Right lobe of liver (tissue), 6 donors: ENCODE results near the gene PRDM16. TPM values are rescaled to one million over a fixed set of nuclear protein-coding genes. Genes with fewer than 3 reads are reported as not detected.
A peak's percentile ranks its signal among the peaks of the same experiment; 100 is the strongest.

Experiments used
- ATAC-seq, 4 donors: fragments of 200-7000 bp; cut with Tn5 transposase; one replicate each; pipeline ENCODE4 v1.9.1; 2020; ENCODE audit warnings: mild to moderate bottlenecking in 4 of 4, moderate library complexity in 4 of 4
- DNase-seq, 3 donors: peaks; one replicate each; pipeline ENCODE4 v3.0.0-alpha.2; 2020
- H3K27ac ChIP-seq, 3 donors: fragments of 200-600 bp; one replicate each; pipeline ENCODE4 v1.8.0; 2022
- H3K27me3 ChIP-seq, 2 donors: fragments of 200-600 bp; one replicate each; pipeline ENCODE4 v1.8.0; 2022
- H3K36me3 ChIP-seq, 4 donors: fragments of 200-600 bp; sonication (generic) in 1 of 4; one replicate each; pipeline versions ENCODE4 v1.5.1 to v1.8.0; 2017 to 2022; ENCODE audit warnings: control low read depth in 1 of 4
- H3K4me1 ChIP-seq, 4 donors: fragments of 200-600 bp; sonication (generic) in 1 of 4; one replicate each; pipeline versions ENCODE4 v1.5.1 to v1.8.0; 2017 to 2022; ENCODE audit warnings: control low read depth in 1 of 4
- H3K4me3 ChIP-seq, 3 donors: fragments of 200-600 bp; one replicate each; pipeline ENCODE4 v1.8.0; 2022
- H3K9me3 ChIP-seq, 4 donors: fragments of 200-600 bp; sonication (generic) in 1 of 4; one replicate each; pipeline versions ENCODE4 v1.5.1 to v1.8.0; 2017 to 2022; ENCODE audit warnings: control low read depth in 1 of 4
- CTCF ChIP-seq, 4 donors: fragments of 200-600 bp in 3 of 4; fragments of 450-650 bp in 1 of 4; IDR thresholded peaks; one replicate each; pipeline versions ENCODE4 v1.5.1 to v1.8.0; 2016 to 2022; ENCODE audit warnings: antibody characterized with exemption in 4 of 4, mild to moderate bottlenecking in 2 of 4
- POLR2A ChIP-seq: fragments of 450-650 bp; IDR thresholded peaks from one replicate; pipeline ENCODE4 v1.6.1; 2017; ENCODE audit warnings: antibody characterized with exemption, mild to moderate bottlenecking
- WGBS: methylation state at CpG from one replicate; pipeline ENCODE4 v1.1.6; 2018; ENCODE audit warnings: low coverage, low lambda C conversion rate; ENCODE audit not compliant: insufficient coverage; ENCODE audit errors: missing lambda C conversion rate; 5-methylcytosine and 5-hydroxymethylcytosine counted together
- intact Hi-C, 2 donors: fragments of 100-400 bp; cut with DNase I; formaldehyde crosslinking; loops; one replicate each; pipeline versions ENCODE4 v1.11.2 to v1.14.1; 2022
- total RNA-seq, 6 experiments: library from RNA; depleted of rRNA in 2 of 6; stranded (reverse); fragments of >200 nt in 2 of 6; fragmentation: NEBNext Ultra II Directional in 3 of 6; extraction: Animal tissue kit (Norgen Biotek cat#: 25700) in 3 of 6; gene quantifications; one replicate each; pipeline versions ENCODE4 v1.1.0 to v1.2.4, GENCODE V29; 2016 to 2023
- donor health status: DM: no; HTN: yes; CAD: no.
- donor health status: DM: no; HTN: no; CAD: no.
- donor health status: DM: no; HTN: no; CAD: no.
- donor health status: DM: no; HTN: yes; CAD: no.
- donor health status: DM: no; HTN: yes; CAD: no.

The PRDM16 gene
- total RNA-seq, 6 experiments from 2014 or later, result 0.06 to 0.75 (median 0.28) TPM

DNA sequence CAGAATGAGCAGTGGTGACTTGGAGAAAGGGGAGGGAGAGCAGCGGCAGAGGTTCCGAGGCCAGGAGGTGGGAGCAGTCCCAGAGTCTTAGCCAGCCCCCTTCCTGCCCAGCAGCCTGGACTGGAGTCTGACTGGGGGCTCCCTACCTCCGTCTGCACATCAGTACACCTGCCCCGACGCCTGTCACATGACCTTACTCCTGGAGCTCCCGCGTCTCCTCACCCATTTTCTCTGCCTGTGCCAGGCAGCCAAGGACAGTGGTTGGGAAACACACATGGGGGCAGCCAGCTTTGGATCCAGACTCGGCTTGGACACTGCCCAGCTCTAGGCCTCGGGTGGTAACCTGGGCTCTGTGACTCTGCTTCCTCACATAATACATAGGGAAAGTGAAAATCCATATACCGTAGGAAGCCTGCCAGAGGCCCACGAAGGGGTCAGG lies 30.9 kb upstream of the PRDM16 start:
- ATAC-seq (no peak), DNase-seq (peak in 2 of 3 donors; percentile 46 to 49)
- Histone ChIP-seq H3K4me1 (no peaks in the 10 kb centered on the region), H3K9me3 (no peaks in the 10 kb centered on the region), H3K4me3 (no peak overlapping the region), H3K36me3 (no peaks in the 10 kb centered on the region), H3K27ac (no peak overlapping the region), H3K27me3 (no peaks in the 10 kb centered on the region)
- TF ChIP-seq POLR2A (no peak), CTCF (IDR thresholded peaks at IDR 0.05) (no peak)
- intact Hi-C loops, result no loop called here
- 100% methylated on average over 1 of the region's 11 CpGs for WGBS

DNA sequence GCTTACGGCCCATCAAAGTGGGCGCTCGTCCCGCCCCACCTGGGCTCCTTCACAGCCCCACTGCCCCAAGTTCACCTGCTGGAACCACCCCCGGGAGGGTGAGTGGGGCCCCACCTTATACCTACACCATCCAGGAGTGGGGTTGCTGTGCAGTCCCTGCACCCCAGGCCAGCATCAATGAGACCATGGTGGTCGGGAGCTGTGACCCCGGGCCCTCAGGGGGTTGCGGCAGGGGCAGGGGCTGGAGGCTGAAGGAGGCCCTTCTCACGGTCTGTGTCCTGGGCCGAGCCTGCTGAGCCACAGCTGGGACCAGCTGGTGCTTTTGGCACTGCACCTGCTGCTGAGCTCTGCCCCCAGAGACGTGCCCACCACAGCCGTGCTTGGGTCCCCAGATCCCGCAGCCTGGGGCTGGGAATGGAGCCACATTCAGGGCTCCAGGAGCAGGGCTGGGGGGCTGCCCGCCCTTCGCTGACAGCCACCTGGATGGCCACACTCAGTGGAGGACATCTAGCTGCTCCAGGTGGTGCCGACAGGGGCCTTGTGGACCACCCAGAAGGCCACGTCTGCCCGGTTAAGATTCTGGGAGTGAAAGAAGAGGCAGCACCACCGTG lies 30.3 kb upstream of the PRDM16 start:
- no peaks in the 10 kb centered on the region for H3K27me3 ChIP-seq
- no peaks in the 10 kb centered on the region for H3K36me3 ChIP-seq
- H3K4me1 ChIP-seq, result no peaks in the 10 kb centered on the region
- peak in 1 of 3 donors; percentile 42 for DNase-seq
- ATAC-seq, result no peak
- no peak for TF ChIP-seq CTCF (IDR thresholded peaks at IDR 0.05)
- TF ChIP-seq POLR2A, result no peak
- intact Hi-C loops, result no loop called here
- no peaks in the 10 kb centered on the region for H3K9me3 ChIP-seq
- no peak overlapping the region for H3K27ac ChIP-seq
- WGBS, result 80% methylated on average over 5 of the region's 19 CpGs
- no peak overlapping the region for H3K4me3 ChIP-seq

DNA sequence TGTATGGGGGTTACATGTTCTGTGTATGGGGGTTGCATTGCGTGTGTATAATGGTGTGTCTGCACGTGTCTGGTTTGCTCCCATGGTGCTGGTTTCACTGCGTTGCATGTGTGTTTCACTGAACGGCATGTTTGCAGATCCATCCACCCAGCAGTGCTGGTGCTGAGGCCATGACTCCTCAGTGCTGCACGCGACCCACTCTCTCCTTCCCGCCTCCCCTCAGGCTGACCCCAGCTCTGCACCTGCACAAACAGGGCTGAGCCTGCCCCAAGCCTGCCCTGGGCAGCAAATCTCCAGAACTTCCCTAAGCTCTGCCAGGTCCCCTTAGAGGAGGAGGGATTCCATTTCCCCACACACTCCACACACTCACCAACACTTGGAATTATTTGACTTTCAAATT lies 29.0 kb upstream of the PRDM16 start:
- Histone ChIP-seq H3K9me3 (no peaks in the 10 kb centered on the region), H3K27ac (no peak overlapping the region), H3K4me1 (no peaks in the 10 kb centered on the region), H3K36me3 (no peaks in the 10 kb centered on the region), H3K4me3 (no peak overlapping the region), H3K27me3 (no peaks in the 10 kb centered on the region)
- TF ChIP-seq CTCF (IDR thresholded peaks at IDR 0.05) (no peak), POLR2A (no peak)
- ATAC-seq, result no peak
- no peak for DNase-seq
- intact Hi-C loops, result no loop called here
- WGBS, result 40% methylated on average over 4 of the region's 7 CpGs

GRCh38 chr1:3042481-3042880 lies 26.5 kb upstream of the PRDM16 start:
- no peaks in the 10 kb centered on the region for H3K36me3 ChIP-seq
- DNase-seq (no peak), ATAC-seq (no peak)
- intact Hi-C loops, result no loop called here
- TF ChIP-seq CTCF (IDR thresholded peaks at IDR 0.05) (no peak), POLR2A (no peak)
- no peak overlapping the region for H3K27ac ChIP-seq
- no peak overlapping the region for H3K4me3 ChIP-seq
- no peaks in the 10 kb centered on the region for H3K4me1 ChIP-seq
- no peaks in the 10 kb centered on the region for H3K27me3 ChIP-seq
- no peaks in the 10 kb centered on the region for H3K9me3 ChIP-seq
- WGBS, result 79% methylated on average over 9 of the region's 9 CpGs
